ENCODE data around the gene CCDC61. TPM values are rescaled to one million over a fixed set of nuclear protein-coding genes. Genes with fewer than 3 reads are reported as not detected.

CCDC61 gene
- total and polyA plus RNA-seq, 2 of the 8 experiments (the other 6 are each of a cell fraction or from before 2014, with no cell fraction given) = 7.8 to 17.4 TPM

- peaks cover 0 to 10% (median 3%) of the 10 kb centered on the region in 4 experiments; a peak in 3 of 8 replicates for H3K36me3 ChIP-seq (ENCODE audit: control insufficient read depth in 2 of 4, insufficient read depth in 4 of 4, low read length in 3 of 4)
- peak overlapping the region in 1 of 4 experiments; percentile 54; a peak in 1 of 7 replicates for H3K9ac ChIP-seq (replicated peaks in 1 of 4; ENCODE audit: extremely low read depth in 1 of 4, low read depth in 3 of 4, low read length in 3 of 4)
- H3K4me2 ChIP-seq (ENCODE audit: insufficient read depth in 1 of 2, low read depth in 2 of 2, low read length in 2 of 2) = no peak overlapping the region
- H3K79me2 ChIP-seq (ENCODE audit: control insufficient read depth in 1 of 2, insufficient read depth in 2 of 2, low read length in 2 of 2) = no peaks in the 10 kb centered on the region
- no peaks in the 10 kb centered on the region for H3K79me1 ChIP-seq (ENCODE audit: low read depth, low read length)
- H3K4me1 ChIP-seq (replicated peaks in 1 of 4; ENCODE audit: control insufficient read depth in 3 of 4, insufficient read depth in 4 of 4, low read length in 3 of 4) = peaks cover 0 to 11% (median 2%) of the 10 kb centered on the region in 4 experiments; a peak in 5 of 7 replicates
- 89 to 100% methylated on average over 2 to 6 of the region's 6 CpGs for WGBS, 2 experiments (ENCODE audit: extremely low coverage in 1 of 2, insufficient coverage in 1 of 2, insufficient read length in 1 of 2, insufficient replicate concordance in 2 of 2, low coverage in 1 of 2, low lambda C conversion rate in 2 of 2, missing lambda C conversion rate in 1 of 2)
- H4K91ac ChIP-seq (replicated peaks; ENCODE audit: insufficient read length, low read length) = peak overlapping the region; percentile 68
- H2BK120ac ChIP-seq (replicated peaks; ENCODE audit: low read depth, low read length) = no peak overlapping the region
- peaks cover 0 to 2% (median 0%) of the 10 kb centered on the region in 4 experiments; a peak in 1 of 7 replicates for H3K27me3 ChIP-seq (replicated peaks in 1 of 4; ENCODE audit: control insufficient read depth in 3 of 4, extremely low read depth in 1 of 4, insufficient read depth in 3 of 4, low read length in 3 of 4)
- ChIA-PET POLR2A (ENCODE audit: partially characterized antibody) (no interaction called here), CTCF (ENCODE audit: partially characterized antibody) (interaction anchor here (0.9 kb wide), 1 partner anchor 44 kb away, joined by 3 read pairs; no protein-coding TSS in a partner anchor)
- H4K20me1 ChIP-seq (replicated peaks in 1 of 2; ENCODE audit: control insufficient read depth in 1 of 2, insufficient read depth in 2 of 2, low read length in 2 of 2) = peaks cover 2 to 4% of the 10 kb centered on the region in 2 experiments
- no peak overlapping the region for H3K4ac ChIP-seq (replicated peaks; ENCODE audit: insufficient read length, low read depth, low read length)
- peak overlapping the region; percentile 99 for H2AK5ac ChIP-seq (ENCODE audit: low read depth, low read length)
- H2BK12ac ChIP-seq (ENCODE audit: low read depth, low read length) = 0 out of 2 replicates have a peak overlapping the region, but pooled peaks have one; percentile 21
- H4K8ac ChIP-seq (ENCODE audit: extremely low read depth, insufficient read depth, low read length) = no peak overlapping the region
- H2BK15ac ChIP-seq (ENCODE audit: low read length) = peak overlapping the region; percentile 33; the same call in 1 of the 2 replicates
- no peak overlapping the region for H4K5ac ChIP-seq (ENCODE audit: insufficient read length, low read depth, low read length)
- H3K56ac ChIP-seq (replicated peaks; ENCODE audit: insufficient read length, low read depth, low read length) = no peak overlapping the region
- H3K18ac ChIP-seq (ENCODE audit: extremely low read depth, low read length) = no peak overlapping the region
- no peak for FAIRE-seq
- H2BK20ac ChIP-seq (ENCODE audit: low read length) = no peak overlapping the region
- H3K23ac ChIP-seq (ENCODE audit: insufficient read length) = no peak overlapping the region
- no peak overlapping the region for H3K4me3 ChIP-seq (ENCODE audit: extremely low read depth in 1 of 4, insufficient read depth in 2 of 4, low read depth in 3 of 4, low read length in 4 of 4)
- no peak overlapping the region for H2AFZ ChIP-seq (ENCODE audit: low read length)
- H3K14ac ChIP-seq (ENCODE audit: insufficient read length) = no peak overlapping the region
- peaks cover 6% of the 10 kb centered on the region; the same call in 1 of the 2 replicates for H3K23me2 ChIP-seq (ENCODE audit: low read depth, low read length)
- H2BK5ac ChIP-seq (ENCODE audit: low read depth, low read length) = peak overlapping the region; percentile 49; the same call in 1 of the 2 replicates
- no peaks in the 10 kb centered on the region for H3K9me3 ChIP-seq (ENCODE audit: insufficient read depth in 2 of 2, low read depth in 1 of 2, low read length in 1 of 2)
- DNase-seq (ENCODE audit: low read depth in 1 of 2, low spot score in 2 of 2) = no peak
- H3K27ac ChIP-seq (ENCODE audit: low read depth, low read length) = no peak overlapping the region
- TF ChIP-seq TBP (IDR thresholded peaks at IDR 0.05; ENCODE audit: low read depth, low read length) (no peak), KDM4A (IDR thresholded peaks at IDR 0.05; ENCODE audit: low read depth, low read length, severe bottlenecking) (no peak), JUND (IDR thresholded peaks at IDR 0.05; ENCODE audit: low read length) (no peak), HDAC6 (IDR thresholded peaks at IDR 0.05; ENCODE audit: low read depth, low read length) (no peak), RBBP5 (IDR thresholded peaks at IDR 0.05; ENCODE audit: borderline replicate concordance, low read depth, low read length) (no peak), ATF3 (IDR thresholded peaks at IDR 0.05; ENCODE audit: insufficient read depth, low read depth, low read length) (no peak), YY1 (IDR thresholded peaks at IDR 0.05; ENCODE audit: low read depth, low read length) (no peak), KDM1A (IDR thresholded peaks at IDR 0.05; ENCODE audit: borderline replicate concordance, low read length) (no peak), TAF7 (optimal IDR thresholded peaks at IDR 0.05; ENCODE audit: borderline replicate concordance, low read depth, low read length) (no peak), HDAC2 (IDR thresholded peaks at IDR 0.05; ENCODE audit: borderline replicate concordance in 1 of 2, low read depth in 2 of 2, low read length in 2 of 2) (no peak), MAFK (IDR thresholded peaks at IDR 0.05; ENCODE audit: low read depth, low read length) (no peak), ZNF274 (IDR thresholded peaks at IDR 0.05; ENCODE audit: borderline replicate concordance, extremely low read depth, low read length) (no peak), NRF1 (IDR thresholded peaks at IDR 0.05; ENCODE audit: low read depth, low read length) (no peak)
Observed at GRCh38 chr19:45958320-45958719, 36.9 kb upstream of the CCDC61 start.

All from H1 (cell line).